Naive B cell (primary cell): ENCODE measurements around the gene RRAGD. TPM values are rescaled to one million over a fixed set of nuclear protein-coding genes. Genes with fewer than 3 reads are reported as not detected.

Source experiments
- ATAC-seq, 2 donors: fragments of 150-1000 bp; cut with Tn5 transposase; 2 replicates each; pipeline ENCODE4 v1.10.0; 2021; ENCODE audit warnings: low read depth in 2 of 2, mild to moderate bottlenecking in 2 of 2, moderate library complexity in 2 of 2
- DNase-seq: peaks from one replicate; pipeline ENCODE4 v3.0.0; 2022
- H3K27ac Mint-ChIP-seq, 6 donors: one replicate each; pipeline ENCODE4 v1.8.0; 2020 to 2022; ENCODE audit warnings: mild to moderate bottlenecking in 6 of 6, mixed read lengths in 6 of 6, moderate library complexity in 5 of 6, inconsistent platforms in 2 of 6
- H3K27me3 Mint-ChIP-seq, 3 donors: one replicate each; pipeline ENCODE4 v1.8.0; 2021 to 2022; ENCODE audit warnings: mixed read lengths in 3 of 3, mild to moderate bottlenecking in 1 of 3
- H3K36me3 Mint-ChIP-seq, 2 donors: one replicate each; pipeline ENCODE4 v1.8.0; 2020 to 2022; ENCODE audit warnings: mixed read lengths in 2 of 2, inconsistent platforms in 1 of 2, mild to moderate bottlenecking in 1 of 2
- H3K4me1 Mint-ChIP-seq, 3 donors: one replicate each; pipeline ENCODE4 v1.8.0; 2020 to 2022; ENCODE audit warnings: mixed read lengths in 3 of 3, inconsistent platforms in 1 of 3, mild to moderate bottlenecking in 1 of 3, moderate library complexity in 1 of 3
- H3K4me3 Mint-ChIP-seq, 8 donors: one replicate each; pipeline ENCODE4 v1.8.0; 2020 to 2022; ENCODE audit warnings: mild to moderate bottlenecking in 8 of 8, mixed read lengths in 8 of 8, moderate library complexity in 8 of 8, inconsistent platforms in 2 of 8
- H3K9me3 Mint-ChIP-seq, 7 donors: one replicate each; pipeline ENCODE4 v1.8.0; 2020 to 2022; ENCODE audit warnings: mixed read lengths in 7 of 7, mild to moderate bottlenecking in 5 of 7, inconsistent platforms in 2 of 7, moderate library complexity in 1 of 7
- polyA plus RNA-seq, 6 donors: library from polyadenylated mRNA; unstranded; fragments of 300-500 nt; fragmentation: Illumina TruSeq; gene quantifications; one replicate each; pipeline ENCODE4 v1.2.3, GENCODE V29; 2021; ENCODE audit warnings: low read depth in 6 of 6

The RRAGD gene
- polyA plus RNA-seq, 6 donors from 2014 or later, result 0.21 to 0.68 (median 0.55) TPM

- Mint-ChIP-seq H3K27ac (no peak overlapping the region), H3K36me3 (peaks cover 17 to 19% of the 10 kb centered on the region in 2 donors), H3K9me3 (no peaks in the 10 kb centered on the region), H3K4me1 (peaks cover 4 to 9% (median 5%) of the 10 kb centered on the region in 3 donors), H3K4me3 (no peak overlapping the region), H3K27me3 (no peaks in the 10 kb centered on the region)
- DNase-seq (no peak), ATAC-seq (no peak)
These were observed 76.9 kb downstream of the RRAGD start for GRCh38 chr6:89335164-89335563.

DNA sequence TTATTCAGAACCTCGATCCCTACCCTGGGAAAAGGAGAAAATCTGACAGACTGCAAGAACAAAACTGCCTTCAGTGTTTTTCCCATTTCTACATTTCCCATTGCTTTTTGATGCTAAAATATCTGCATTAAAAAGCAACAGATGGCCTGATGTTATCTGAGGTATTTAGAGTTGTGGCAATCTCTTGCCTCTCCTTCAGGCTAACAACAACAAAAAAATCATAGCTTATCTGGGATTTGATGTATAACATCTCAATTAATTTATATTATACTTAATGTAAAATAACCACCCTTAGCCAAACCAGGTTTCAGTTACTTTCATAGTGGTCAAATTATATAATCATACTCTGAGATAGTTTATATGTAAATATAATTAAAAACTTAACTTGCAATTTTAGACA, 81.2 kb downstream of the RRAGD start:
- Mint-ChIP-seq H3K27ac (peak overlapping the region in 1 of 6 donors; percentile 66), H3K36me3 (peaks cover 33 to 41% of the 10 kb centered on the region in 2 donors), H3K9me3 (no peaks in the 10 kb centered on the region), H3K4me3 (no peak overlapping the region), H3K4me1 (peaks cover 0 to 4% (median 0%) of the 10 kb centered on the region in 3 donors), H3K27me3 (no peaks in the 10 kb centered on the region)
- ATAC-seq, result no peak
- DNase-seq, result no peak

GRCh38 chr6:89328976-89329375, 83.1 kb downstream of the RRAGD start:
- H3K27me3 Mint-ChIP-seq, result no peaks in the 10 kb centered on the region
- H3K4me3 Mint-ChIP-seq, result no peak overlapping the region
- ATAC-seq (no peak), DNase-seq (no peak)
- peaks cover 33 to 41% of the 10 kb centered on the region in 2 donors for H3K36me3 Mint-ChIP-seq
- H3K27ac Mint-ChIP-seq, result no peak overlapping the region
- no peaks in the 10 kb centered on the region for H3K9me3 Mint-ChIP-seq
- H3K4me1 Mint-ChIP-seq, result peaks cover 0 to 4% (median 0%) of the 10 kb centered on the region in 3 donors

GRCh38 chr6:89324304-89324703, 87.8 kb downstream of the RRAGD start:
- Mint-ChIP-seq H3K4me1 (peaks cover 19 to 21% (median 21%) of the 10 kb centered on the region in 3 donors), H3K27ac (no peak overlapping the region), H3K27me3 (no peaks in the 10 kb centered on the region), H3K36me3 (peaks cover 28 to 29% of the 10 kb centered on the region in 2 donors), H3K4me3 (peak overlapping the region in 1 of 8 donors; percentile 42), H3K9me3 (peaks cover 0 to 4% (median 0%) of the 10 kb centered on the region in 7 donors)
- DNase-seq (no peak), ATAC-seq (no peak)

- Mint-ChIP-seq H3K27ac (peak overlapping the region in 2 of 6 donors; percentile 11 to 77), H3K9me3 (peaks cover 0 to 4% (median 0%) of the 10 kb centered on the region in 7 donors), H3K36me3 (peaks cover 22% of the 10 kb centered on the region in 2 donors), H3K4me1 (peaks cover 23 to 28% (median 25%) of the 10 kb centered on the region in 3 donors), H3K4me3 (no peak overlapping the region), H3K27me3 (no peaks in the 10 kb centered on the region)
- DNase-seq, result no peak
- ATAC-seq, result no peak
These were observed 88.5 kb downstream of the RRAGD start for GRCh38 chr6:89323511-89323971.

DNA sequence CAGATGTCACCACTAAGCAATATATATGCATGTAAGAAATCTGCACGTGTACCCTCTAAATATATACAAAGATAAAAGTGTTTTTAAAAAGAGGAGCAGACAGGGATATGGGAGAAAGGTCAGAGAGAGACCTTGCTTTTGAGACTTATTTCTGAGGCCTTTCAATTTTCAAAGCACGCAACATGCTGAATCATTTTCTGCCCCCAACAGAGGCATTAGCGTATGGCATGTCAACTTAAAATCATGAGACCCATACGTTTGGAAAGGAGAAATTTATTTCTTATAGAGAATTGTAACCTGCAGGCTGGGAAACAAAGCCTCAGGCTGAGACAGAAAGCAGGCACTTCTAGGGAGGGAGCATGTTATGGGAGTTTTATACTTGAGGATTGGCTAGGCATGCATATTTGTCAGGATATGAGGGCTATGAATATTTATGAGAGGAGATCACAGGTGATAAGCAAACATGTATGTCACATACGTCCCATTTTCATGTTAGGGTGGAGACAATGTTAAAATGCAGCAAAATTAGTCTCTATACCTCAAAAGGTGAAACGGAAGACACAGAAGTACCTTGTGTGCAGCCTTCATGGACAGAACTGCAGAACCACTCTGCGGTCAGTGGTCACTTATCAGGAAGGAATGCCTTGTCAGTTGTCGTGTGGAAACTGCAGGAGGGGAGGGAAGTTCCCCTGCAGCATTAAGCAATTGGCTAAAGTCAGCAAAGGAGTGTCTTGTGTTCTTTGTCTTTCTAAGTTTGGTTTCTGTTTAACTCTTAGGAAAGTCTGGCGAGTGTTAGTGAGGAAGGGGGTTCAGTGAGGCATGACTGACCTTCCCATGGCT, 90.7 kb downstream of the RRAGD start:
- Mint-ChIP-seq H3K36me3 (peaks cover 6 to 26% of the 10 kb centered on the region in 2 donors), H3K4me1 (peaks cover 23 to 37% (median 33%) of the 10 kb centered on the region in 3 donors), H3K9me3 (peaks cover 0 to 4% (median 0%) of the 10 kb centered on the region in 7 donors), H3K4me3 (peak overlapping the region in 1 of 8 donors; percentile 6), H3K27me3 (no peaks in the 10 kb centered on the region), H3K27ac (peak overlapping the region in 2 of 6 donors; percentile 7 to 11)
- no peak for DNase-seq
- no peak for ATAC-seq

GRCh38 chr6:89320012-89320559, 92.0 kb downstream of the RRAGD start:
- peaks cover 12 to 21% of the 10 kb centered on the region in 2 donors for H3K36me3 Mint-ChIP-seq
- peak overlapping the region in 1 of 8 donors; percentile 2 for H3K4me3 Mint-ChIP-seq
- no peak overlapping the region for H3K27ac Mint-ChIP-seq
- H3K27me3 Mint-ChIP-seq, result no peaks in the 10 kb centered on the region
- ATAC-seq, result no peak
- peaks cover 0 to 4% (median 0%) of the 10 kb centered on the region in 7 donors for H3K9me3 Mint-ChIP-seq
- H3K4me1 Mint-ChIP-seq, result peaks cover 23 to 37% (median 33%) of the 10 kb centered on the region in 3 donors
- DNase-seq, result no peak

- H3K27me3 Mint-ChIP-seq, result no peaks in the 10 kb centered on the region
- H3K4me3 Mint-ChIP-seq, result no peak overlapping the region
- DNase-seq (no peak), ATAC-seq (no peak)
- H3K4me1 Mint-ChIP-seq, result peaks cover 23 to 36% (median 30%) of the 10 kb centered on the region in 3 donors
- peaks cover 0 to 4% (median 0%) of the 10 kb centered on the region in 7 donors for H3K9me3 Mint-ChIP-seq
- peak overlapping the region in 1 of 6 donors; percentile 7 for H3K27ac Mint-ChIP-seq
- peaks cover 19 to 21% of the 10 kb centered on the region in 2 donors for H3K36me3 Mint-ChIP-seq
These were observed 95.0 kb downstream of the RRAGD start for GRCh38 chr6:89317067-89317466.

- Mint-ChIP-seq H3K9me3 (peaks cover 0 to 4% (median 0%) of the 10 kb centered on the region in 7 donors), H3K27ac (peak within 1 kb of the TSS in 2 of 6 donors; percentile 50 to 75), H3K36me3 (peaks cover 13 to 20% of the 10 kb centered on the region in 2 donors), H3K27me3 (no peaks in the 10 kb centered on the region), H3K4me3 (no peak within 1 kb of the TSS), H3K4me1 (peaks cover 14 to 33% (median 24%) of the 10 kb centered on the region in 3 donors)
- ATAC-seq, result no peak
- no peak for DNase-seq
These were observed 96.7 kb downstream of the RRAGD start, which contains the start of gene GABRR2 for GRCh38 chr6:89315249-89315885. Gene GABRR2, minus strand, starts transcription at chr6:89315299. Its CDS starts 134 bp downstream, at chr6:89315165.

DNA sequence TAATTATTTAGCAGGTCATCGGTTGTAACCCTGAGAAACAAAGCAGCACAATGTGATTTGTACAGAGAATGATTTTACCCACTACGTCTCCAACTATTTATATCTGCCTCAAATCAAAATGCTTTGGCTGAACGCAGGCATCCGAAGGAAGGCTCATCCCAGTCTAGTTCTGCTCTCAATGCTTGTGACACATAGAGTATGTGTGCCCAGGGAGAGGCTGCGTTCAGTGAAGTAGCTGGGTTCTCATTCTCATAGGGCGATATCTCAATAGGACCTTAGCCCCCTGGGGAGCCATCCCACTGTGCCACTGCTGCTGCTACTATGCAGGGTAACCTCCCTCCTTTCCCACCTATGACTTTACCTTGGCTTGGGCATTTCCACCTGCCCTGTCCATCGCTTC, 97.4 kb downstream of the RRAGD start:
- Mint-ChIP-seq H3K36me3 (peaks cover 13 to 14% of the 10 kb centered on the region in 2 donors), H3K9me3 (no peaks in the 10 kb centered on the region), H3K4me1 (peaks cover 8 to 26% (median 18%) of the 10 kb centered on the region in 3 donors), H3K27ac (peak overlapping the region in 2 of 6 donors; percentile 50 to 75), H3K4me3 (no peak overlapping the region), H3K27me3 (no peaks in the 10 kb centered on the region)
- DNase-seq (no peak), ATAC-seq (no peak)

Other genes starting within 250 kb of the RRAGD start
- gene GABRR1, start 194.9 kb downstream of the RRAGD start, polyA plus RNA-seq, result not detected
- gene GABRR2, start 97.0 kb downstream of the RRAGD start, polyA plus RNA-seq, result under 1 TPM in 1 of 6 donors, not detected in 5; 0.49 TPM
- gene UBE2J1, start 59.6 kb downstream of the RRAGD start, polyA plus RNA-seq, result 100 to 1,000 TPM in 4 of 6 donors, 10 to 100 TPM in 2; 84.4 to 147 (median 112) TPM
- gene ANKRD6, start 20.9 kb upstream of the RRAGD start, polyA plus RNA-seq, result 1 to 10 TPM in 3 of 6 donors, under 1 TPM in 2, not detected in 1; 0.63 to 1.2 (median 1.1) TPM
- gene LYRM2, start 226.5 kb upstream of the RRAGD start, polyA plus RNA-seq, result 10 to 100 TPM; 67.2 to 99.8 (median 77.4) TPM